Measurements from ENCODE around the gene LAMTOR2.
A peak's percentile ranks its signal among the peaks of the same experiment; 100 is the strongest.
"Not testable (repeated sequence)": the region's sequence is repeated elsewhere in the genome, so short reads cannot be mapped to it uniquely, and the experiment has no call there.

The LAMTOR2 gene

DNA sequence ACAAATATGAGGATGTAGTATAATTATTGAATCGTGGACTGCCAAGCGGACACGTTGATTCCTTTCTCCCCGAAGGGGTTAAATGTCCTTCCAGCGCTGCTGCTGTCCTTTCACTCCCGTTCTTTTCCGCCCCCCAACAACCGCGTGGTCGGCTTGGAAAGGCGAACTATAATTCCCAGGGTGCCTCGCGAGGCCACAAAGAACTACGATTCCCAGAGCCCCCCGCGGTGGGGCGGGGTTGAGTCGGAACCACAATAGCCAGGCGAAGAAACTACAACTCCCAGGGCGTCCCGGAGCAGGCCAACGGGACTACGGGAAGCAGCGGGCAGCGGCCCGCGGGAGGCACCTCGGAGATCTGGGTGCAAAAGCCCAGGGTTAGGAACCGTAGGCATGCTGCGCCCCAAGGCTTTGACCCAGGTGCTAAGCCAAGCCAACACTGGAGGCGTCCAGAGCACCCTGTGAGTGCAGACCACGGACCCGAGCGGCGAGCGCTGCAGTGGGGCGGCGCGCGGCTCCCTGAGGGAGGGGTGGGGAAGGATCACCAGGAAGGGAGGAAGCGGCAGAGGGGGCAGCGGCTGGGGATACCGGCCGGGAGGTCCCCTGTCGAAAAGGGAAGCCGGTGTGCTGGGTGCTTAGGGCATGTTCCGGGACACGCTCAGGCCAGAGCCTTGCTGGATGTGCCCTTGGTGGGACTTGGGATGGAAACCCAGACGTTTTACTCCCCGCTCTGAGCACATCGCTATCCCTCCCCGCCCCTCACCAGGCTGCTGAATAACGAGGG lies at the start of gene LAMTOR2:
Gene LAMTOR2 (plus strand): TSS at position 283 of the 781 bp plus-strand sequence. CDS start 108 bp downstream, at position 391.
- peak; percentile 100 for DNase-seq

DNA sequence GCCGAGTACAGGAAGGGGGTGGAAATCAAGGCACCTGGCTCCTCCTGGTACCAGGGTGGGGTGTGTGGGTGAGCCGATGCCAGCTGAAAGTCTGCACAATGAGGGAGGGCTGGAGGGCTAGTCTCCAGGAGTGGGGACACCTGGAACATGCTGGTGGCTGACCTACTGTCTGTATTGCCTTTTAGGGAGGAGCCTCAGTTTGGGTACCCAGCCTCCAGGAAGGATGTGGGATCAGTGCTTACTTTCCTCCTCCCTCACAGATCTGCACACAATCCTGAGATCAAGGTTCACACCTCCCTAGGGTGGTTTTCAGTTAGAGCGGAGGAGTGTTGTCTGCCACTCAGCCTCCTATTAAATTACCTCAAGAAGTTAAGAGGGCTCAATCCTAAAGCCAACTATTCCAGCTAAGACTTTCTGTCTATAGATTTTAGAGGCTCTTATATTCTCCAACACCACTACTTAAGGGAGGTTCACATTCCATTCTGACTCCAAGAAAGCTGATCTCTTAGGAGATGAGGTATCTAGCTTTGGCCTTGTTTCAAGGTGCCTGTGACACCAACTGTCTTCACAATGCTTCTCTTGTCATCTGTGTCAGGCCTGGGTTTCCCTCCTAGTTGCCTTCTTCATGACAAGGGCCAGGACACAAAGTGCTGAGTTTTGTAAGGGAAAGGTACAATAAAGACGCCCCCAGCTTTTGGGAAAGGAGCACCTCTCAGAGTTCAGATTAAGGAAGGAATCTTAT lies 49.6 kb upstream of the LAMTOR2 start:
- no peak for DNase-seq

DNA sequence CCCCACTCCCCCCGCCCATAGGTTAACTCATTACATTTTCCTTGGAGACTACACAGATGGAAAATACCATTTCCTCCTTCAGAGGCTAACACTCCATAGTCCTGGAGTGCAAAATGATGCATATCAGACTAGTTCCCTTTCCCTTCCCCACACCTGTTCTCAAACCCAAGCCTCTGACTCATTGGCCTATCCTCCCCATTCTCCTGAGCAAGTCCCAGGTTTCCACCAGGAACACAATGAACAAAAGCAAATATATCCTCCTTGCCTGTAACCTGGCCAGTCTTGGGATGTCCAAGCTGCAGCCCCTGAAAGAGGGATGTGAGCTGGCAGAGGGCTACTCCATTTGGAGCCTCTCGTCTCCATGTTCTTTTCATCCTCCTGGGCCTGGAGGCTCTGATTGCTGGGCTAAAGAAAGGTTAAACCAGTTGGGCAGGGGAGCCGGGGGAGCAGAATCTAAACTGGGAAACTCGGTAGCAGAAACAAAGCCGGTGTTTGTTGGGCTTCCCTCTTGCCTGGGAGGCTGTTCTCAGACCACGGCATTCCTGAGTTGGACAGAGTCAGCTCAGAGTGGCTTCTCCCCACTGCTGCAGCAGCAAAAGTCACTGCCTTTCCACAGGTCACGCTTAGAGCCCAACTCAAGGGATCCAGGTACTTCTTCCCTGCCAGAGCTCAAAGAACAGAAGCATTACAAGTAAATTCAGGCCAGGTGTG lies 47.8 kb upstream of the LAMTOR2 start:
- DNase-seq: no peak

DNA sequence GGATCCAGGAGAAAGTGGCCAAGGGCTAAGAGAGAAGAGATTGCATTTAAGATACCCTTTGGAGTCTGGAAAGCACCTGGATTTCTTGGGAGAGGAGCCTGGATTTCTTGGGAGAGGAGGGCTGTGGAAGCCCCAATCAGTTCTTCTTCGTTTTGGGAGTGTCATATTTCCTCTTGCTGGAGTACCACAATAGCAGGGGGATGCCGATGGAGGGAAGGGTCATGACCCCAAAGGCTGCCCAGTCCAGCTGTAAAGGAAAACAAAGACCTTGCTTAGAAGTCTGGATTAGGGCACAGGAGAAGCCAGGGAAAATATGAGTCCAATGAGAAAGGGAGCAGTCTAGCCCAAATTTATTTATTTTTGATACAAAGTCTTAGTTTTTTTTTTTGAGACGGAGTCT lies 45.2 kb upstream of the LAMTOR2 start:
- DNase-seq: no peak

DNA sequence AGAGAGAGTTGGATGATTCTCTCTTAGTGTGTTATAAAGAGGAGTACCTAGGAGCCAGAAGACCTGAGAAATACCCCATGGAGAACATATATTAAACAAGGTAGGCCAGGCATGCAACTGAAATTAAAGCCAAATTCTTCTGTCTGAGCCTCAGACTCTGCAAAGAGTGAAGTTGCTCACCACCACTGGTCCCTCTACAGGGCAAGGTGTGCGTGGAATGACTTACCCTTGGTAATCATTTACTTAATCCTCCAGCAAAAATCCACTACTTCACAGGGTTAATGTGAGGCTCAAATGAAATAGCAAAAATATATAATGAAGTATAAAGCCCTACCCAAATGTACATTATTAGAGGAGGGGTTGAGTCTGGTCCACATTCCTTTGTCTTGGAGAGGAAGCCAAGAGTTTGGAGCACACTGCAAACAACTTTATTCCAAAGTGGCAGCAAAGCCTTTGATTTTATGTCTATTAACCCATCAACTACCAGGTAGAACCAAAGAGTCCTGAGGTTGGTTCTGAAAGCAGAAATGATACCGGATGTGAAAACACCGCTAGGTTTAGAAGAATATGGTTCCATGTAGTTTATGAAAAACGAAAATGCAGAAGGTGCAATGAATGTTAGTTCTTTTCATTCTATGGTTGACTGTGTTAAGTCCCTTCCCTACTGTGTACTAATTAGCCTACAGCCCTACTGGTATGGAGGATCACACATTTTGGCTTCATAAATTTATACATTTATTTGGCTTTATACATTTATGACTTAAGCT lies 42.3 kb upstream of the LAMTOR2 start:
- no peak for DNase-seq

DNA sequence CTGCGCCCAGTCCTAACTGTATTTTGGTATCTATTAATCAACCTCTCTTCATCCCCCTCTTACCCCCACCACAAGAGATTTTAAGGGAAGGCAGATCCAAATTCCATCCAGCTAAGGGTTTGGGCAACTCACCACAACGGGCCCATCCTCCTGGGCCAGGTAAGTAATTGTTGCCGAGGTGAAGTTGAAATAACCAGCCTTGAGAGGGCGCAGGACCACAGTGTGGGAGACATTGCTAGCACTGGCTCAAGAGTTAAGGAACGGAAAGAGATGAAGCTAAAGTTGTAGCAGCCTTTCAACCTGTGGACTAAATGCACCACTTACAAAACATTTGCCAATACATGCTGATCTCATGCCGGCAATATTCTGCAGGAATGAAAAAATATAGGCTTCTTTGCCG lies 39.8 kb upstream of the LAMTOR2 start:
- DNase-seq: no peak

DNA sequence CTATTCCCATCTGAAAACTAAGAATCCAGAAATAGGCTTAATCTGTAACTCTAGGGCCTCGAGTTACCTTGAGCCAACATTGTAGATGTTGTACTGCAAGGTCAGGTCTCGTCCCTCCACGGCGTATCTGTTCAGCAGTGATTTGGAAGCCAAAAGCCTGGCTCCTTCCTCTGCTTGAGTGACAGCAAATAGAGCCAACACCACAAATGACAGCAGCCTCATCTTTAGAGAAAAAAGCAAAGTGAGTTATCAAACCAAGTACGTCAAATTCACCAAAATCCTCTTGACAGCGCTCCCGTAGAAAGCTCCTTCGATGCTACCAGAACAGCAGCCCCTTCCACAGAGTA lies 34.7 kb upstream of the LAMTOR2 start:
- DNase-seq: no peak

DNA sequence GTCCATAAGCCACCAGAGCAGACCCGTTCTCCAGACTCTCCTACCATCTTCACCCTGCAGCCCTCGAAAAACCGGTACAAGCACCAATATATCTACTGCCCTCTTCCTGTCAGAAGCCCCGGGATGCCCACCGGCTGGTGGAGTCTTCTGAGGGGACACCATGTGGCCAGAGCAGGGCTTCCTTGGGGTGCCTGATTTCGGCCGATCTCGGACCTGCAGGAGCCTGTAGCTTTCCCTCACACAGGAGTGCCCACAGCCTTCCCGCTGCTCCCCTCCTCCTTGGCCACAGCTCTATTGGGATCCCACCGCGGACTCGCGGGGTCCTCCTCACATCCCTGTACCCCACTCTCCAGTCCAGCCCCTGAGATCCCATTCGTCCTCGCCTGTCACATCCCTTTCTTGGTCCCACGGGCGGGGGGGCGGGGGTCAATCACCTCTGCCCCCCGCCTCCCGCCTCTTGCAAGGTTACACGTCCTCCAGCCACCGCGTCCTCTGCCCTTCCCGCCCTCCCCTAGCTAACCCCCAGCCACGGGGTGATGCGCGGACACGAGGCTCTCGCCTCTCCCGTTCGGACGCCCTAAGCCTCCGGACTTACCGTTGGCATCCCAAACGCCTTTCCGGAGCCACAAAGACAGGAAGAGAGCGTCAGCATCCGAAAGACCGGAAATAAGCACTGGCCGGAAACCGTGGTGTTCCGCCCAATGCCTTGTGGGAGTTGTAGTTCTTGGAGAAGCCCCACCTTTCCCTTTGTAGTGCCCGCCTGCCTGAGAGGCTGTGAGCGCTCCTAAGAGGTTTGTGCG lies 34.1 kb upstream of the LAMTOR2 start, which contains the start of gene SSR2:
Gene SSR2 (minus strand): TSS at position 659 of the 800 bp plus-strand sequence. CDS start 784 bp downstream, outside the sequence.
- peak; percentile 97 to 98 for DNase-seq

DNA sequence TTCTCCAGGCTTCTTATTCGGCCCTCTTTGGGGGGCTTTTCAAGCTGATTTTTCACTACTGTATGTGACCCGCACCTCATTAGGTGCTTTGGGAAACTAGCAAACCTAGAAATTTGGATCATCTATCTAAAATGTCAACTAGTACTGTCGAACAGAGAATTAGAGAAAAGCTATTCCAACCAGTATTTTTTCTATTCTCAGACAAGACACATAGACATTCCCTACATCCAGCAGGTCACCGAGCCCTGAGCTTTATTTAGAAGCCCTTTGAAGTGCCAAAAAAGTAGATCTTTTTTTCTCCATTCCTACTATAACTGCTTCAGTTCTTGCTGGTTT lies 33.5 kb upstream of the LAMTOR2 start:
- no peak for DNase-seq

DNA sequence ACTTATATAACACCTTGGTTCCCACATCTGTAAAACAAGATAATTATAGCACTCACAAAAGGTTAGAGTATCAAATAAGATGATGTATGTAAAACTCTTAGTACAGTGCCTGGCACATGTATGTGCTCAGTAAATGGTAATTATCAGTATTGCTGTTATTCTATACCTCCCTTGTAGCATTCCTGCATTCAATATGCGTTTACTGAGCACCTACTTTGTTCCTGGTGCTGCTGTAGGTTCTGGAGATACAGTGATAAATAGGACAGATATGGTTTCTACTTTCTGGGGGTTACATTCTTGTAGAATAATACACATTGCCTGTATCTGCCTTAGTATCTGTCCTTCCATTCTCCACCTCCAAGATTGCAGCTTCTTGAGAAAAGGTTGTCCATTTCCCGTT lies 32.6 kb upstream of the LAMTOR2 start:
- no peak for DNase-seq

DNA sequence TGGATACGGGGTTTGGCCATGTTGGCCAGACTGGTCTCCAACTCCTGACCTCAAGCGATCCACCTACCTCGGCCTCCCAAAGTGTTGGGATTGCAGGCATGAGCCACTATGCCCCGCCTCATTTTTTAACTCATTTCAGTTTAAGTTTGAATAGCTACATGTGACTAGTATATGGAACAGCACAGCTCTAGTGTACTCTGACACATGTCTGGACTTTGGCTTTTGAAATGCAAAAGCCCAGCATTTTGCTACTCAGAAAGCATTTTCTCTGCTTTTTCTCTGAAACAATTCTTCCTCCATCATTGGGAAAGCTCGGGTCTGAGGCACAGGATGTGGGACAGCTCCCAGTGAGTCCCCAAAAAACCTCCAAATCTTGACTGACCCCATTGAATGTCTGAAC lies 29.8 kb upstream of the LAMTOR2 start:
- no peak for DNase-seq

DNA sequence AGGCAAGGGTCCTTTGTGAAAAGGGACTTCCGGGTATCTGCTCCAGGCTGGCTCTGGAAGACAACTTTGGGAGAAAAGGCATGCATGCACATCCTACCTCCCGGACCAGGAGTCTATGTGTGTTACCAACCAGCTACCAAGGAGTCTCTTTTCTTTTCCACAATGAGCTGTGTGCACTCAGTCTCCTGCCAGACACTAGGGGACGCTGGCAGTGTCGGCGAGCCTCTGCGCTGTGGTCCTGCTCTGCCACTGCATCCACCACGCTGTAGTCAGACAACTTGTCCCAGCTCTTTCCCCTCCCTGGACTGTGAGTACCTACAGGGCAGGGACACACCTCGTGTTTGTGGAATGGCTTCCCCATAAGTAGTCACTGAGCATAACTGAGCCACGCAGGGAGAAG lies 28.7 kb upstream of the LAMTOR2 start:
- DNase-seq: no peak

DNA sequence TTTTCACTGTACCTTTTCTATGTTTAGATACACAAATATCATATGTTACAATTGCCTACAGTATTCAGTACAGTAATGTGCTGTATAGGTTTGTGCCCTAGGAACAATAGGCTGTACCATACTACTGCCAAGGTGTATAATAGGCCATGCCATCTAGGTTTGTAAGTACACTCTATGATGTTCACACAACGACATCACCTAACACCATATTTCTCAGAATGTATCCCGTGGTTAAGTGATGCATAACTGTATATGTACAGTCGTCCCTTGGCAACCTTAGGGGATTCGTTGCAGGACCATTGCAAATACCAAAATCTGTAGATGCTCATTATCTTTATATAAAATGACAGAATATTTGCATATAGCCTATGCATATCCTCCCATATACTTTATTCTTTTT lies 28.0 kb upstream of the LAMTOR2 start:
- DNase-seq: no peak

DNA sequence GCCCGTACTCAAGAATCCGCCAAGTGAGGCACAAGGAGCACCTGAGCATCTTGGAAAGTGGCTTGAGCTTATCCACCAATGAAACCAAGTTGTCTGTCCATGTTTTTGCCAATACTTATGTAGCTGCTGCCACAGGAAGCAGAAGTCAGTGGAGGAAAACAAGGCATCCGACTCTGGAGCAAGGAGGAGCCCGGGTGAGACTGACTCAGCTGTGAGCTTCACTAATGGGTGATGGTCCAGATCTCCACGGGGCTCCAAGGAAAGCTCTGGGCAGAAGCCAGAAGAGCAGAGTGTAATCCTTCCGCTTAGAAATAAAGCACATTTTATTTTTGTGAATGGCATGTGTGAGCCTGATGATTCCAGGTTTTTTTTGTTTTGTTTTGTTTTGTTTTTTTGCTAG lies 21.6 kb upstream of the LAMTOR2 start:
- no peak for DNase-seq

DNA sequence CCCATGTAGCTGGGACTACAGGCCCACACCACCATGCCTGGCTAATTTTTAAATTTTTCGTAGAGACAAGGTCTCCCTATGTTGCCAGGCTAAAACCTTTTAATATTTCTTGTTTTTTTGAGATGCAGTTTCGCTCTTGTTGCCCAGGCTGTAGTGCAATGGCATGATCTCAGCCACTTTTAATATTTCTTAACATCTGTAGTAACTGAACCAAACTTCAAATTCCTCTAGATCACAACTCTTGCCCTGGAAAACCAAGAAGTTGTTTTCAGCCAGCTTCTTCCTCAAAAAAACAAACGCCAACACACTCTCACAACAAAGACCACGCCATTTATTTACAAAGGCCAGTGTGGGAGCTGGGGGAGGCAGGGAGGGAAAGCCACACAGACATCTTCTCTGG lies 19.6 kb upstream of the LAMTOR2 start:
- not testable (repeated sequence) for DNase-seq

DNA sequence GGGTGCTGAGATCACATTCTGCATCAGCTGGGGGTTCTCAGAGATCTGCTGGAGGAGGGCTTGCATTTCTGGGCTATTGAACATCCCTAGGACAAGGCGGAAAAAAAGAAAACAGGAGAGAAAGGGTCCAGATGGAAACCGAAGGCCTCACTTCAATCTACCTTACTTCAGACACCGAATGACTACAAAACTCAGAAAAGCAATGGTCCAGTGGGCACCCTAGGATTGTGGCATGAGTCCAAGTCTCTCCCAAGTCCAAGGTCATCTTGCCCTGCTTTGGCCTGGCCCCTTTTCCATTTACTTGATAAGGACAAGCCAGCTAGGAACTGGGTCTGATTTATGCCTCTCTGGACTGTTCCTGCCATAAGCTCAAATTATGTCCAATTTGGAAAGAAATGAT lies 11.8 kb upstream of the LAMTOR2 start:
- no peak for DNase-seq

DNA sequence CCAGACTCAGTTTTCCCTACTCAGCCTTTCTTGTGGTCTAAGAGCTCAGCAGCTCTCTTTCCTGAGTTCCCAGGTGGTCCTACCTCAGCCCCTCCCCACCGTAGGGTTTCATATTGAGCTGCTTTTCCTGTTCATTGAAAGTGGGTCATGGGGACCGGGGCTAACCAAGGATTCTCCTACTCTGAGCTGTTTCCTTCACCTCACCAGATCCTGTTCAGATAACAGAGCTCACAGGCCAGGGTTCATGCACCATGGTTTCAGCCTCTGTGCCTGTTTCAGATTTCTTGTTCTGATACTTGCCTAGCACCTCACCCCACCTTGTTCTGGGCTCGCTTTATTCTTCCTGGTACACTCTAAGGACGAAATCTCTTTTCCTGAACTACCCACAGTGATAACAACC lies 9.5 kb upstream of the LAMTOR2 start:
- DNase-seq: no peak

DNA sequence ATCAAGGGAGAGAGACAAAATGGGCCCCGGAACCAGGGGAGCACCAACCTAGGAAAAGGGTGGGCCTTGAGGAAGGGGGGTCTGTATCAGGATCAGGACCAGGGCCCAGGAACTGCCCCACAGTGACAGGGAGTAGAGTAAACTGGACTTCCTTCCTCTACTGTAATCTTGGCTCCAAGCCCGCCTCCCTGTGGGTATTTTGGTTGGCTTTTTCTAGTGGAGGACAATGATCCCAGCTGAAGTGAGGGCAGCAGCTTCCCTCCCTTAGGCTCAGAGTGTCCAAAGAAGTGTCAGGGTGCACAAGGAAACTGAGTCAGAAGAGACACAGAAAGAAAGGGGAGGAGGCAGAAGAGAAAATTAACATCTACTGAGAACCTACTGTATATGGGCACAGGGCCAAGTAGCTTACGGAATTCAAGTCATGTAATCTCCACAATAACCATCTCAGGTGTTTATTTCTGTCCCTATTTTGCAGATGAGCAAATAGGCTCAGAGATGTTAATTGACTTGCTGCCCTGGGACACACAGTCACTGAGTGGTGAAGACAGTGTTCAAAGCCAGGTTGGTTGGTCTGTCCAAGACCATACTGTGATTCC lies 5.8 kb upstream of the LAMTOR2 start:
- DNase-seq: no peak

DNA sequence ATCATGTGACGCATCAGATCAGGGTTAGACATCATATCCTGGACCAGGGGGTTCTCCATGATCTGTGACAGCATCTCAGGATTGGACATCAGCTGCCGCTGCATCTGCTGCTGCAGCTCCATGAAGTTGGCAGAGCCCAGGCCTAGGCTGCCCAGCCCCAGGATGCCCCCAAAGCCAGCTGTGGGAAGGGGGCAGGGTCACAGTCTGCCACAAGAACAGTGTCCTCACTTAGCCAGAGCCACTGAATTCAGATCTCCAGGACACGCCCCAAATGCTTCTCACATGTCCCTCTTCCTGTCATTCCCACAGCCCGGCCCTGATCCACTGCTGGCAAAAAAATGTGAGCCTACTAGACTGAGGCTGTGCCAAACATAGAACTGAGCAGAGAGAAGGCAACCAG lies 4.2 kb upstream of the LAMTOR2 start:
- DNase-seq: no peak

DNA sequence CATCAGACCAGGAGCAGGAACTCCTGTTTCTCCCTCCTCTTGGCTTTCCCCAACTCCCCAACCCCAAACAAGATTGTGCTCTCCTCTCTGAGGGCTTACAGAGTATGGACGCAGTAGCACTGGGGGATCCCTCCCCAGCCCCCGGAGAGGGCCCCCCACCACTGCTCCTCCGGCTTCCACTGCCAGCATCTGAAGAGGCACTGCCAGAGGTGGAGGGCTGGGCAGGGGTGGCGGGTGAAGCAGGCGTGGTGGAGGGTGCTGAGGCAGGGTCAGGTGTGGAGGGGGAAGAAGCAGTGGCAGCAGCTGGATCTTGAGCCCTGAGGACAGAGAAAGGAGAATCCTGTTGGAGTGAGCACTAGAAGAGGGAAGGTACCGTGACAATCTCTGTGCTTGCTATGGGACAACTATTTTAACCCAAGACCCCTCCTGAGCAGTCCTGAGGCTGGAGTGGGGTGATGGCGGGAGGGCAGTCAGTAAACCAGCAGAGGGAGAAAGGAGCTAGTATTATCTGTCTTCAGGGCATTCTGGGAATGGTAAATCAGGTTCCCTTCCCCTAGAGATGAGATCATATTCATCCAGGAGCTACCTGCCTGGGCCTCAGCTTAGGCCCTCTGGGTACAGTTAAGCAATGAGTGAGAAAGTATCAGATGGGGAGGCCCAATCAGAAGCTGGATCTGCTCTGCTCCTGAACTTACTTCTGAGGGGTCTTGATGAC lies 3.4 kb upstream of the LAMTOR2 start:
- no peak for DNase-seq
